ENCODE data around the gene ERAP2.

DNA sequence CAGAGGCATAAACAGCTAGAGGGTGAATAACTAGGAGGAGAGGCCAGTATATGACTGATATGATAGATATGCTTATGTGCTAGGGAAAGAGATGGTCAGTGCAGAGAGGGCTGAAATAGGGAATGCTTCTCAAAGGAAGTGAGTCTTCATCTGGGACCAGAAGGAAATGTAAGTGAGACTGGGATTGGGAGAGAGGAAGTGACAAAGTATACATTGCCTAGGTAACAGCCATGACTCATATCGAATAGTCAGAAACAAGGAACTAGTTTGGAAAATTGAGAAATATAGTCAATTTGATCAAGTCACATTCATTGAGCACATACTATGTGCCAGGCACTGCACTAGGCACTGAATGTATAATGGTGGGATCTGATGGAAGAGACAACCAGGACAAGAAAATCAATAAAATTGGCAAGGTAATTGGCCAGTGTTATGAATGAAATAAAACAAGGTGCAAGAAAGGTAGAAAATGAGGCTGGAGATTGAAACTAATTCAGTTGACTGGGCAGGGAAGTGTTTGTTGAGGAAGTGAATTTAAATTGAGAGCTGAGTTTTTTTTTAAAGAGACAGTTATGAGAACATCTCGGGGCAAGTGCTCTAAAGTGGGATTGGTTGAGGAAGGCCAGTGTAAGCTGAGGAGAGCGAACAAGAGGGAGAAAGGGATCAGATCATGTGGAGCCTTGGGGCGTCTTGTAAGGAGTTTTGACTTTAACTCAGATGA is 4.3 kb downstream of the ERAP2 start:
- TF ChIP-seq EZH2phosphoT487 (IDR thresholded peaks at IDR 0.05; ENCODE audit: borderline replicate concordance, low read depth, low read length) (no peak), CTCF (conservative IDR thresholded peaks at IDR 0.05; ENCODE audit: low read length) (no peak)
